Measurements from ENCODE around the gene SFRP4. TPM values are rescaled to one million over a fixed set of nuclear protein-coding genes. Genes with fewer than 3 reads are reported as not detected.

Gene SFRP4
- total and polyA plus RNA-seq, 9 of the 15 experiments (the other 6 are each of a cell fraction or from before 2014, with no cell fraction given) = not detected

GRCh38 chr7:37947941-37948210, 31.3 kb upstream of the SFRP4 start:
- TF ChIP-seq CSDE1 (IDR thresholded peaks at IDR 0.05) = no peak
- no peak for TF ChIP-seq SRSF7 (optimal IDR thresholded peaks at IDR 0.05; ENCODE audit: low read depth, low read length)
- TF ChIP-seq ATF2 (CRISPR knock-in tag; IDR thresholded peaks at IDR 0.05) = no peak
- no peak for TF ChIP-seq U2AF2 (optimal IDR thresholded peaks at IDR 0.05; ENCODE audit: low read depth, low read length)
- TF ChIP-seq ARID2 (IDR thresholded peaks at IDR 0.05) = no peak
- TF ChIP-seq HLTF (IDR thresholded peaks at IDR 0.05) = no peak
- TF ChIP-seq FOS (IDR thresholded peaks at IDR 0.05; ENCODE audit: extremely low read depth, insufficient read length) = no peak
- TF ChIP-seq POLR3A (IDR thresholded peaks at IDR 0.05; ENCODE audit: borderline replicate concordance, extremely low read depth, insufficient read depth, insufficient read length) = no peak
- no peak for TF ChIP-seq SMARCB1 (IDR thresholded peaks at IDR 0.05; ENCODE audit: insufficient read length, low read depth)
- no peak for TF ChIP-seq MLLT1 (IDR thresholded peaks at IDR 0.05)
- TF ChIP-seq GABPB2 (CRISPR knock-in tag; conservative IDR thresholded peaks at IDR 0.05) = no peak
- no peak for TF ChIP-seq ZNF277 (CRISPR knock-in tag; IDR thresholded peaks at IDR 0.05; ENCODE audit: borderline replicate concordance)
- TF ChIP-seq RBM15 (IDR thresholded peaks at IDR 0.05; ENCODE audit: insufficient read depth, low read length) = no peak
- CTCF ChIA-PET (ENCODE audit: low intra/inter-chr PET ratio) = no interaction called here
- H3K27ac ChIP-seq (ENCODE audit: extremely low read depth, low read depth, low read length) = no peak overlapping the region
- H3K36me3 ChIP-seq (ENCODE audit: control insufficient read depth, insufficient read depth, low read length) = no peaks in the 10 kb centered on the region
- H3K27me3 ChIP-seq (ENCODE audit: control insufficient read depth in 2 of 2, insufficient read depth in 2 of 2, low read length in 2 of 2) = no peaks in the 10 kb centered on the region; a peak in 1 of 5 replicates
- no peak overlapping the region for H3K4me3 ChIP-seq
- H3K9ac ChIP-seq (ENCODE audit: insufficient read depth in 1 of 2, low read depth in 2 of 2, low read length in 2 of 2) = peak overlapping the region in 1 of 2 experiments; percentile 56; a peak in 1 of 4 replicates
- ATAC-seq = no peak
- intact Hi-C loops (cut with micrococcal nuclease) (no loop called here), in situ Hi-C loops (cut with MboI) (no loop called here)
- H3K9me1 ChIP-seq (ENCODE audit: control insufficient read depth, insufficient read depth, low read length) = no peaks in the 10 kb centered on the region
- no peak for FAIRE-seq
- H4K20me1 ChIP-seq (replicated peaks; ENCODE audit: control insufficient read depth, insufficient read depth, low read length) = no peaks in the 10 kb centered on the region
- no peak overlapping the region for H3K4me2 ChIP-seq (ENCODE audit: insufficient read depth, low read length)
- POLR2A ChIA-PET = interaction anchor here (0.8 kb wide), 1 partner anchor 10 kb away, joined by 3 read pairs; no protein-coding TSS in a partner anchor
- no peaks in the 10 kb centered on the region for H3K9me3 ChIP-seq (replicated peaks; ENCODE audit: control insufficient read depth, insufficient read depth, low read depth, low read length)
- no TSS peak for BruUV-seq (replicated peaks)
- WGBS (ENCODE audit: insufficient coverage, low coverage, missing lambda C conversion rate) = 48% methylated on average over 7 of the region's 7 CpGs
- no peaks in the 10 kb centered on the region for H3K79me2 ChIP-seq (ENCODE audit: control insufficient read depth, insufficient read depth, low read length)
- DNase-seq (ENCODE audit: extremely low read depth in 1 of 4, low spot score in 3 of 4) = no peak
- peaks cover 0 to 3% of the 10 kb centered on the region in 2 experiments; a peak in 2 of 5 replicates for H3K4me1 ChIP-seq (replicated peaks in 1 of 2; ENCODE audit: control insufficient read depth in 2 of 2, insufficient read depth in 2 of 2, low read length in 2 of 2)
- no peak overlapping the region for H2AFZ ChIP-seq (ENCODE audit: low read depth, low read length)
